ENCODE data around the gene SHBG. TPM values are rescaled to one million over a fixed set of nuclear protein-coding genes. Genes with fewer than 3 reads are reported as not detected.

The SHBG gene
- total and polyA plus RNA-seq, 2 of the 8 experiments (the other 6 are each of a cell fraction or from before 2014, with no cell fraction given), result 1.1 to 1.2 TPM

GRCh38 chr17:7623661-7624060, 6.3 kb upstream of the SHBG start:
- H4K5ac ChIP-seq (ENCODE audit: insufficient read length, low read depth, low read length), result no peak overlapping the region
- no peak overlapping the region for H2BK12ac ChIP-seq (ENCODE audit: low read depth, low read length)
- no peak overlapping the region for H3K4me3 ChIP-seq (ENCODE audit: extremely low read depth in 1 of 4, insufficient read depth in 2 of 4, low read depth in 3 of 4, low read length in 4 of 4)
- ChIA-PET POLR2A (ENCODE audit: partially characterized antibody) (interaction anchor here (0.6 to 79.4 kb wide), 4 partner anchors 15 to 83 kb away, joined by 3 to 2272 read pairs (median 4); partner anchors contain the start of genes ATP1B2, TP53 and WRAP53), CTCF (ENCODE audit: partially characterized antibody) (interaction anchor here (0.6 to 13.4 kb wide), 4 partner anchors 9 to 77 kb away, joined by 3 to 92 read pairs (median 6); partner anchors contain the start of gene SHBG)
- no peak overlapping the region for H3K4me2 ChIP-seq (ENCODE audit: insufficient read depth in 1 of 2, low read depth in 2 of 2, low read length in 2 of 2)
- H3K9me3 ChIP-seq (ENCODE audit: insufficient read depth in 2 of 2, low read depth in 1 of 2, low read length in 1 of 2), result no peaks in the 10 kb centered on the region
- H3K23ac ChIP-seq (ENCODE audit: insufficient read length), result no peak overlapping the region
- H3K18ac ChIP-seq (ENCODE audit: extremely low read depth, low read length), result no peak overlapping the region
- H3K4me1 ChIP-seq (replicated peaks in 1 of 4; ENCODE audit: control insufficient read depth in 3 of 4, insufficient read depth in 4 of 4, low read length in 3 of 4), result peaks cover 2 to 7% (median 4%) of the 10 kb centered on the region in 4 experiments; a peak in 5 of 7 replicates
- H2BK20ac ChIP-seq (ENCODE audit: low read length), result no peak overlapping the region
- H4K20me1 ChIP-seq (replicated peaks in 1 of 2; ENCODE audit: control insufficient read depth in 1 of 2, insufficient read depth in 2 of 2, low read length in 2 of 2), result no peaks in the 10 kb centered on the region
- H3K27ac ChIP-seq (ENCODE audit: low read depth, low read length), result no peak overlapping the region
- no peak overlapping the region for H3K4ac ChIP-seq (replicated peaks; ENCODE audit: insufficient read length, low read depth, low read length)
- no peak overlapping the region for H4K91ac ChIP-seq (replicated peaks; ENCODE audit: insufficient read length, low read length)
- no peaks in the 10 kb centered on the region for H3K27me3 ChIP-seq (replicated peaks in 1 of 4; ENCODE audit: control insufficient read depth in 3 of 4, extremely low read depth in 1 of 4, insufficient read depth in 3 of 4, low read length in 3 of 4)
- DNase-seq (ENCODE audit: low read depth in 1 of 2, low spot score in 2 of 2), result no peak
- no peak overlapping the region for H2AFZ ChIP-seq (ENCODE audit: low read length)
- no peak overlapping the region for H3K14ac ChIP-seq (ENCODE audit: insufficient read length)
- no peak overlapping the region for H3K56ac ChIP-seq (replicated peaks; ENCODE audit: insufficient read length, low read depth, low read length)
- H2BK120ac ChIP-seq (replicated peaks; ENCODE audit: low read depth, low read length), result no peak overlapping the region
- no peak for TF ChIP-seq SUZ12 (IDR thresholded peaks at IDR 0.05; ENCODE audit: low read length)
- no peak for TF ChIP-seq MAFK (IDR thresholded peaks at IDR 0.05; ENCODE audit: low read depth, low read length)
- no peak for TF ChIP-seq RBBP5 (IDR thresholded peaks at IDR 0.05; ENCODE audit: borderline replicate concordance, low read depth, low read length)
- no peak for TF ChIP-seq SP4 (IDR thresholded peaks at IDR 0.05; ENCODE audit: low read length)
- TF ChIP-seq KDM1A (IDR thresholded peaks at IDR 0.05; ENCODE audit: borderline replicate concordance, low read length), result no peak
- no peak for TF ChIP-seq GTF2F1 (IDR thresholded peaks at IDR 0.05; ENCODE audit: borderline replicate concordance, low read depth, low read length)
- TF ChIP-seq BRCA1 (IDR thresholded peaks at IDR 0.05; ENCODE audit: low read depth, low read length), result no peak
- no peak for TF ChIP-seq RXRA (IDR thresholded peaks at IDR 0.05; ENCODE audit: insufficient read depth, low read depth, low read length)
- no peak for TF ChIP-seq POLR2AphosphoS5 (IDR thresholded peaks at IDR 0.05; ENCODE audit: low read depth, low read length)
- no peak for TF ChIP-seq PHF8 (conservative IDR thresholded peaks at IDR 0.05; ENCODE audit: low read depth, low read length)
- TF ChIP-seq TBP (IDR thresholded peaks at IDR 0.05; ENCODE audit: low read depth, low read length), result no peak
- TF ChIP-seq EP300 (IDR thresholded peaks at IDR 0.05; ENCODE audit: borderline replicate concordance in 1 of 2, low read depth in 2 of 2, low read length in 2 of 2), result no peak
- no peak overlapping the region for H2BK15ac ChIP-seq (ENCODE audit: low read length)
- H2AK5ac ChIP-seq (ENCODE audit: low read depth, low read length), result no peak overlapping the region
- H3K9ac ChIP-seq (replicated peaks in 1 of 4; ENCODE audit: extremely low read depth in 1 of 4, low read depth in 3 of 4, low read length in 3 of 4), result no peak overlapping the region
- H2BK5ac ChIP-seq (ENCODE audit: low read depth, low read length), result no peak overlapping the region
- peaks cover 8% of the 10 kb centered on the region for H3K23me2 ChIP-seq (ENCODE audit: low read depth, low read length)
- H4K8ac ChIP-seq (ENCODE audit: extremely low read depth, insufficient read depth, low read length), result no peak overlapping the region
- H3K79me1 ChIP-seq (ENCODE audit: low read depth, low read length), result peaks cover 2% of the 10 kb centered on the region; the same call in 1 of the 2 replicates
- 92% methylated on average over 5 of the region's 5 CpGs; no CpG with 5 or more reads in 1 of the 2 experiments for WGBS, 2 experiments (ENCODE audit: extremely low coverage in 1 of 2, insufficient coverage in 1 of 2, insufficient read length in 1 of 2, insufficient replicate concordance in 2 of 2, low coverage in 1 of 2, low lambda C conversion rate in 2 of 2, missing lambda C conversion rate in 1 of 2)
- peaks cover 0 to 4% (median 0%) of the 10 kb centered on the region in 4 experiments; a peak in 1 of 8 replicates for H3K36me3 ChIP-seq (ENCODE audit: control insufficient read depth in 2 of 4, insufficient read depth in 4 of 4, low read length in 3 of 4)
- FAIRE-seq, result no peak
- peaks cover 0 to 3% of the 10 kb centered on the region in 2 experiments; a peak in 1 of 4 replicates for H3K79me2 ChIP-seq (ENCODE audit: control insufficient read depth in 1 of 2, insufficient read depth in 2 of 2, low read length in 2 of 2)
